ENCODE data around the gene SLC25A42. TPM values are rescaled to one million over a fixed set of nuclear protein-coding genes. Genes with fewer than 3 reads are reported as not detected.
"Not testable (repeated sequence)": the region's sequence is repeated elsewhere in the genome, so short reads cannot be mapped to it uniquely, and the experiment has no call there.

SLC25A42 gene
- polyA plus RNA-seq, 2 donors = 4.1 to 4.2 TPM

- no peak overlapping the region for H3K27ac ChIP-seq (ENCODE audit: low read depth in 2 of 2, low read length in 1 of 2)
- no peak overlapping the region for H3K4me3 ChIP-seq (ENCODE audit: low read depth in 1 of 2, low read length in 2 of 2)
- no peaks in the 10 kb centered on the region for H3K27me3 ChIP-seq (ENCODE audit: control insufficient read depth in 1 of 2, insufficient read depth in 2 of 2, low read length in 2 of 2)
- H3K36me3 ChIP-seq (ENCODE audit: control insufficient read depth in 2 of 2, insufficient read depth in 2 of 2, low read length in 1 of 2) = peaks cover 0 to 13% of the 10 kb centered on the region in 2 donors
- WGBS, 2 donors = 86% methylated on average over 18 of the region's 18 CpGs
- H3K4me1 ChIP-seq (ENCODE audit: control insufficient read depth in 2 of 2, insufficient read depth in 2 of 2, low read length in 1 of 2) = no peaks in the 10 kb centered on the region
- peaks cover 0 to 3% of the 10 kb centered on the region in 2 donors for H3K9me3 ChIP-seq (ENCODE audit: control insufficient read depth in 2 of 2, insufficient read depth in 1 of 2, low read depth in 1 of 2, low read length in 1 of 2)
These were observed 35.2 kb downstream of the SLC25A42 start for GRCh38 chr19:19098703-19099632.

GRCh38 chr19:19101540-19101939 is 37.7 kb downstream of the SLC25A42 start:
- 93% methylated on average over 8 of the region's 8 CpGs for WGBS, 2 donors
- H3K36me3 ChIP-seq (ENCODE audit: control insufficient read depth in 2 of 2, insufficient read depth in 2 of 2, low read length in 1 of 2) = peaks cover 0 to 10% of the 10 kb centered on the region in 2 donors
- peaks cover 0 to 3% of the 10 kb centered on the region in 2 donors for H3K9me3 ChIP-seq (ENCODE audit: control insufficient read depth in 2 of 2, insufficient read depth in 1 of 2, low read depth in 1 of 2, low read length in 1 of 2)
- no peaks in the 10 kb centered on the region for H3K27me3 ChIP-seq (ENCODE audit: control insufficient read depth in 1 of 2, insufficient read depth in 2 of 2, low read length in 2 of 2)
- H3K27ac ChIP-seq (ENCODE audit: low read depth in 2 of 2, low read length in 1 of 2) = no peak overlapping the region
- H3K4me3 ChIP-seq (ENCODE audit: low read depth in 1 of 2, low read length in 2 of 2) = no peak overlapping the region
- H3K4me1 ChIP-seq (ENCODE audit: control insufficient read depth in 2 of 2, insufficient read depth in 2 of 2, low read length in 1 of 2) = peaks cover 0 to 3% of the 10 kb centered on the region in 2 donors

GRCh38 chr19:19102566-19102965 is 38.8 kb downstream of the SLC25A42 start:
- H3K9me3 ChIP-seq (ENCODE audit: control insufficient read depth in 2 of 2, insufficient read depth in 1 of 2, low read depth in 1 of 2, low read length in 1 of 2); H3K36me3 ChIP-seq (ENCODE audit: control insufficient read depth in 2 of 2, insufficient read depth in 2 of 2, low read length in 1 of 2); H3K4me1 ChIP-seq (ENCODE audit: control insufficient read depth in 2 of 2, insufficient read depth in 2 of 2, low read length in 1 of 2); H3K27ac ChIP-seq (ENCODE audit: low read depth in 2 of 2, low read length in 1 of 2); H3K4me3 ChIP-seq (ENCODE audit: low read depth in 1 of 2, low read length in 2 of 2); H3K27me3 ChIP-seq (ENCODE audit: control insufficient read depth in 1 of 2, insufficient read depth in 2 of 2, low read length in 2 of 2): not testable (repeated sequence)
- 98% methylated on average over 10 of the region's 10 CpGs for whole genome bisulfite sequencing, 2 donors

- Histone ChIP-seq H3K27me3 (ENCODE audit: control insufficient read depth in 1 of 2, insufficient read depth in 2 of 2, low read length in 2 of 2) (no peaks in the 10 kb centered on the region), H3K4me3 (ENCODE audit: low read depth in 1 of 2, low read length in 2 of 2) (no peak overlapping the region), H3K36me3 (ENCODE audit: control insufficient read depth in 2 of 2, insufficient read depth in 2 of 2, low read length in 1 of 2) (peaks cover 0 to 8% of the 10 kb centered on the region in 2 donors), H3K9me3 (ENCODE audit: control insufficient read depth in 2 of 2, insufficient read depth in 1 of 2, low read depth in 1 of 2, low read length in 1 of 2) (peaks cover 0 to 3% of the 10 kb centered on the region in 2 donors), H3K27ac (ENCODE audit: low read depth in 2 of 2, low read length in 1 of 2) (peak overlapping the region in 1 of 2 donors; percentile 14), H3K4me1 (ENCODE audit: control insufficient read depth in 2 of 2, insufficient read depth in 2 of 2, low read length in 1 of 2) (peaks cover 0 to 3% of the 10 kb centered on the region in 2 donors)
- WGBS, 2 donors = 60 to 74% methylated on average over 11 of the region's 11 CpGs
These were observed 39.4 kb downstream of the SLC25A42 start for GRCh38 chr19:19103167-19103566.

- Histone ChIP-seq H3K4me3 (ENCODE audit: low read depth in 1 of 2, low read length in 2 of 2) (peak overlapping the region; percentile 21 to 31), H3K9me3 (ENCODE audit: control insufficient read depth in 2 of 2, insufficient read depth in 1 of 2, low read depth in 1 of 2, low read length in 1 of 2) (peaks cover 0 to 3% of the 10 kb centered on the region in 2 donors)
- 26 to 28% methylated on average over 31 to 36 of the region's 36 CpGs for WGBS, 2 donors
These were observed 41.7 kb downstream of the SLC25A42 start for GRCh38 chr19:19105365-19106055.

GRCh38 chr19:19106056-19106551 is 42.3 kb downstream of the SLC25A42 start:
- WGBS, 2 donors = 36 to 42% methylated on average over 25 of the region's 25 CpGs
- Histone ChIP-seq H3K4me1 (ENCODE audit: control insufficient read depth in 2 of 2, insufficient read depth in 2 of 2, low read length in 1 of 2) (peaks cover 5 to 7% of the 10 kb centered on the region in 2 donors), H3K4me3 (ENCODE audit: low read depth in 1 of 2, low read length in 2 of 2) (peak overlapping the region; percentile 12 to 21), H3K27ac (ENCODE audit: low read depth in 2 of 2, low read length in 1 of 2) (no peak overlapping the region), H3K27me3 (ENCODE audit: control insufficient read depth in 1 of 2, insufficient read depth in 2 of 2, low read length in 2 of 2) (no peaks in the 10 kb centered on the region), H3K36me3 (ENCODE audit: control insufficient read depth in 2 of 2, insufficient read depth in 2 of 2, low read length in 1 of 2) (peaks cover 0 to 8% of the 10 kb centered on the region in 2 donors), H3K9me3 (ENCODE audit: control insufficient read depth in 2 of 2, insufficient read depth in 1 of 2, low read depth in 1 of 2, low read length in 1 of 2) (peaks cover 0 to 3% of the 10 kb centered on the region in 2 donors)

More at GRCh38 chr19:19105365-19106055, 41.7 kb downstream of the SLC25A42 start:
- Histone ChIP-seq H3K4me1 (ENCODE audit: control insufficient read depth in 2 of 2, insufficient read depth in 2 of 2, low read length in 1 of 2) (peaks cover 3 to 4% of the 10 kb centered on the region in 2 donors), H3K27me3 (ENCODE audit: control insufficient read depth in 1 of 2, insufficient read depth in 2 of 2, low read length in 2 of 2) (no peaks in the 10 kb centered on the region), H3K36me3 (ENCODE audit: control insufficient read depth in 2 of 2, insufficient read depth in 2 of 2, low read length in 1 of 2) (peaks cover 0 to 8% of the 10 kb centered on the region in 2 donors), H3K27ac (ENCODE audit: low read depth in 2 of 2, low read length in 1 of 2) (peak overlapping the region in 1 of 2 donors; percentile 62)

- H3K36me3 ChIP-seq (ENCODE audit: control insufficient read depth in 2 of 2, insufficient read depth in 2 of 2, low read length in 1 of 2); H3K4me1 ChIP-seq (ENCODE audit: control insufficient read depth in 2 of 2, insufficient read depth in 2 of 2, low read length in 1 of 2); H3K9me3 ChIP-seq (ENCODE audit: control insufficient read depth in 2 of 2, insufficient read depth in 1 of 2, low read depth in 1 of 2, low read length in 1 of 2); H3K27me3 ChIP-seq (ENCODE audit: control insufficient read depth in 1 of 2, insufficient read depth in 2 of 2, low read length in 2 of 2); H3K27ac ChIP-seq (ENCODE audit: low read depth in 2 of 2, low read length in 1 of 2); H3K4me3 ChIP-seq (ENCODE audit: low read depth in 1 of 2, low read length in 2 of 2): not testable (repeated sequence)
- 97 to 98% methylated on average over 7 of the region's 7 CpGs for WGBS, 2 donors
These were observed 43.1 kb downstream of the SLC25A42 start for GRCh38 chr19:19106938-19107337.

GRCh38 chr19:19107654-19108053 is 43.9 kb downstream of the SLC25A42 start:
- H3K36me3 ChIP-seq (ENCODE audit: control insufficient read depth in 2 of 2, insufficient read depth in 2 of 2, low read length in 1 of 2) = peaks cover 0 to 2% of the 10 kb centered on the region in 2 donors
- 78 to 86% methylated on average over 11 of the region's 11 CpGs for WGBS, 2 donors
- H3K9me3 ChIP-seq (ENCODE audit: control insufficient read depth in 2 of 2, insufficient read depth in 1 of 2, low read depth in 1 of 2, low read length in 1 of 2) = no peaks in the 10 kb centered on the region
- no peak overlapping the region for H3K4me3 ChIP-seq (ENCODE audit: low read depth in 1 of 2, low read length in 2 of 2)
- no peak overlapping the region for H3K27ac ChIP-seq (ENCODE audit: low read depth in 2 of 2, low read length in 1 of 2)
- no peaks in the 10 kb centered on the region for H3K27me3 ChIP-seq (ENCODE audit: control insufficient read depth in 1 of 2, insufficient read depth in 2 of 2, low read length in 2 of 2)
- peaks cover 5 to 7% of the 10 kb centered on the region in 2 donors for H3K4me1 ChIP-seq (ENCODE audit: control insufficient read depth in 2 of 2, insufficient read depth in 2 of 2, low read length in 1 of 2)

GRCh38 chr19:19109601-19110000 is 45.8 kb downstream of the SLC25A42 start:
- Histone ChIP-seq H3K4me1 (ENCODE audit: control insufficient read depth in 2 of 2, insufficient read depth in 2 of 2, low read length in 1 of 2) (peaks cover 5 to 7% of the 10 kb centered on the region in 2 donors), H3K9me3 (ENCODE audit: control insufficient read depth in 2 of 2, insufficient read depth in 1 of 2, low read depth in 1 of 2, low read length in 1 of 2) (no peaks in the 10 kb centered on the region), H3K27ac (ENCODE audit: low read depth in 2 of 2, low read length in 1 of 2) (no peak overlapping the region), H3K36me3 (ENCODE audit: control insufficient read depth in 2 of 2, insufficient read depth in 2 of 2, low read length in 1 of 2) (peaks cover 0 to 2% of the 10 kb centered on the region in 2 donors), H3K4me3 (ENCODE audit: low read depth in 1 of 2, low read length in 2 of 2) (no peak overlapping the region), H3K27me3 (ENCODE audit: control insufficient read depth in 1 of 2, insufficient read depth in 2 of 2, low read length in 2 of 2) (no peaks in the 10 kb centered on the region)
- 73 to 76% methylated on average over 9 of the region's 9 CpGs for WGBS, 2 donors
